Tibial nerve (tissue), 4 donors: ENCODE results near the gene TBC1D5. TPM values are rescaled to one million over a fixed set of nuclear protein-coding genes. Genes with fewer than 3 reads are reported as not detected.
"Not testable (repeated sequence)": the region's sequence is repeated elsewhere in the genome, so short reads cannot be mapped to it uniquely, and the experiment has no call there.

ENCODE experiments used
- DNase-seq, 2 donors: peaks; one replicate each; pipeline ENCODE4 v3.0.0-alpha.2; 2019; ENCODE audit warnings: low spot score in 2 of 2
- H3K27ac ChIP-seq, 4 donors: fragments of 200-600 bp; sonication (generic) in 3 of 4; one replicate each; pipeline ENCODE4 v1.5.1; 2017 to 2019; ENCODE audit warnings: mild to moderate bottlenecking in 1 of 4
- H3K27me3 ChIP-seq, 2 donors: fragments of 200-600 bp; sonication (generic) in 1 of 2; one replicate each; pipeline versions ENCODE4 v1.5.1 to v1.6.0; 2017 to 2019
- H3K36me3 ChIP-seq, 3 donors: fragments of 200-600 bp; sonication (generic); one replicate each; pipeline ENCODE4 v1.5.1; 2018 to 2019
- H3K4me1 ChIP-seq, 4 donors: fragments of 200-600 bp; sonication (generic) in 3 of 4; one replicate each; pipeline ENCODE4 v1.5.1; 2017 to 2019
- H3K4me3 ChIP-seq, 4 donors: fragments of 200-600 bp; sonication (generic) in 3 of 4; one replicate each; pipeline ENCODE4 v1.5.1; 2017 to 2019; ENCODE audit warnings: mild to moderate bottlenecking in 1 of 4, moderate library complexity in 1 of 4
- H3K9me3 ChIP-seq, 4 donors: fragments of 200-600 bp; sonication (generic) in 3 of 4; one replicate each; pipeline ENCODE4 v1.5.1; 2017 to 2019
- EP300 ChIP-seq, 2 donors: sonication (generic); formaldehyde crosslinking; IDR thresholded peaks; one replicate each; pipeline ENCODE4 v1.6.1; 2017; ENCODE audit warnings: antibody characterized with exemption in 2 of 2, mild to moderate bottlenecking in 1 of 2
- POLR2A ChIP-seq, 2 donors: fragments of 450-650 bp; IDR thresholded peaks; one replicate each; pipeline ENCODE4 v1.6.1; 2017; ENCODE audit warnings: antibody characterized with exemption in 2 of 2, mild to moderate bottlenecking in 2 of 2, moderate library complexity in 2 of 2
- WGBS, 2 donors: methylation state at CpG; one replicate each; pipeline ENCODE4 v1.1.5; 2018; 5-methylcytosine and 5-hydroxymethylcytosine counted together
- total RNA-seq, 4 donors: library from RNA; depleted of rRNA; stranded (reverse); fragments of >200 nt; gene quantifications; one replicate each; pipeline ENCODE4 v1.1.0, GENCODE V29; 2016
- TF ChIP-seq, protein P1 (sequence below), 5 experiments: fragments of 200-600 bp in 3 of 5; fragments of 450-650 bp in 2 of 5; sonication (generic) in 3 of 5; IDR thresholded peaks; one replicate each; pipeline ENCODE4 v1.5.1; 2016 to 2019; ENCODE audit warnings: antibody characterized with exemption in 5 of 5, mild to moderate bottlenecking in 3 of 5, moderate library complexity in 2 of 5

The TBC1D5 gene
- total RNA-seq, 4 donors from 2014 or later = 55.2 to 128 (median 79.4) TPM

DNA sequence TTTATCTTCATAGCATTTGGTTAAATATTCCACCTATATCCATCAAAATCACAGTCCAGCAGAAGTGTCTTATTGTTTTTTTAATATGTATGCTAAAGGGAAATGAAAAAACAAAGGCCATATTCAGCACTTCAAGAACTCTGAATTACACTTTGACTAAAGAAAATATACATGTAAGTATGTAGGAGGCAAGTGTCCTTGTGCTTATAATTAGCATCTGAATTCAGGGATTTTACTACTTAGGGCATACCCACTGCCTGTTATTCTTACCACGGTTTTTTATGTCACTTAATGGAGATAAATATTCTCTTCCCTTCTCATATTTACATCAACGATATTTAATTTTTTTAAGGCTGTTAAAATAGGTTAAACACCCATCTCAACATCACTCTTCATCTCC, 117.3 kb downstream of the TBC1D5 start:
- H3K4me1 ChIP-seq = peaks cover 0 to 19% (median 0%) of the 10 kb centered on the region in 4 donors
- H3K27ac ChIP-seq = no peak overlapping the region
- WGBS, 2 donors = 48 to 56% methylated on average over 2 of the region's 2 CpGs
- no peak for DNase-seq
- H3K4me3 ChIP-seq = no peak overlapping the region
- no peaks in the 10 kb centered on the region for H3K27me3 ChIP-seq
- no peaks in the 10 kb centered on the region for H3K9me3 ChIP-seq
- peaks cover 0 to 1% (median 0%) of the 10 kb centered on the region in 3 donors for H3K36me3 ChIP-seq
- TF ChIP-seq POLR2A (IDR thresholded peaks at IDR 0.05) = no peak
- TF ChIP-seq, protein P1, sequence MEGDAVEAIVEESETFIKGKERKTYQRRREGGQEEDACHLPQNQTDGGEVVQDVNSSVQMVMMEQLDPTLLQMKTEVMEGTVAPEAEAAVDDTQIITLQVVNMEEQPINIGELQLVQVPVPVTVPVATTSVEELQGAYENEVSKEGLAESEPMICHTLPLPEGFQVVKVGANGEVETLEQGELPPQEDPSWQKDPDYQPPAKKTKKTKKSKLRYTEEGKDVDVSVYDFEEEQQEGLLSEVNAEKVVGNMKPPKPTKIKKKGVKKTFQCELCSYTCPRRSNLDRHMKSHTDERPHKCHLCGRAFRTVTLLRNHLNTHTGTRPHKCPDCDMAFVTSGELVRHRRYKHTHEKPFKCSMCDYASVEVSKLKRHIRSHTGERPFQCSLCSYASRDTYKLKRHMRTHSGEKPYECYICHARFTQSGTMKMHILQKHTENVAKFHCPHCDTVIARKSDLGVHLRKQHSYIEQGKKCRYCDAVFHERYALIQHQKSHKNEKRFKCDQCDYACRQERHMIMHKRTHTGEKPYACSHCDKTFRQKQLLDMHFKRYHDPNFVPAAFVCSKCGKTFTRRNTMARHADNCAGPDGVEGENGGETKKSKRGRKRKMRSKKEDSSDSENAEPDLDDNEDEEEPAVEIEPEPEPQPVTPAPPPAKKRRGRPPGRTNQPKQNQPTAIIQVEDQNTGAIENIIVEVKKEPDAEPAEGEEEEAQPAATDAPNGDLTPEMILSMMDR (IDR thresholded peaks at IDR 0.05) = no peak
- TF ChIP-seq EP300 (IDR thresholded peaks at IDR 0.05) = no peak

DNA sequence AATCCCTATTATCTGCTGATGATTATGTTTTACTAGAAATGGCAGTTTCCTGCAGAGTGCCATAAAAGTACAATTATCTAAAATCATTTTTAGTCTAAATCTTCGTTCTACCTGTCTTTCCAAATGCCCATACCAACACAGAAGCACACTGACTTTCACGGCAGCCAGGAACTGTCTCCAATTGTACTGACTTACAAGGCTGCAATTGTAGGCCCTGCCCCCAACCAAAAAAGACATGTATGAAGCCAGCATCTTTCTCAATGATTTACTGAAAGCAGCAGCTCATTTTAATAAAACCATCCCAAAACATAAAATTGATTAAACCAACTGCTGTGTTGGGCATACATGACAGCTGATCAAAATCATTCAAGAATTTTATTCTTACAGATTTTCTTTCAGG, 119.0 kb downstream of the TBC1D5 start:
- Histone ChIP-seq H3K9me3 (no peaks in the 10 kb centered on the region), H3K27me3 (no peaks in the 10 kb centered on the region), H3K4me1 (peaks cover 0 to 9% (median 0%) of the 10 kb centered on the region in 4 donors), H3K27ac (no peak overlapping the region), H3K36me3 (peaks cover 0 to 11% (median 0%) of the 10 kb centered on the region in 3 donors), H3K4me3 (no peak overlapping the region)
- TF ChIP-seq EP300 (IDR thresholded peaks at IDR 0.05) (no peak), POLR2A (IDR thresholded peaks at IDR 0.05) (no peak)
- TF ChIP-seq, protein P1 (IDR thresholded peaks at IDR 0.05) = no peak
- DNase-seq = no peak
- 74 to 87% methylated on average over 2 of the region's 2 CpGs for WGBS, 2 donors

DNA sequence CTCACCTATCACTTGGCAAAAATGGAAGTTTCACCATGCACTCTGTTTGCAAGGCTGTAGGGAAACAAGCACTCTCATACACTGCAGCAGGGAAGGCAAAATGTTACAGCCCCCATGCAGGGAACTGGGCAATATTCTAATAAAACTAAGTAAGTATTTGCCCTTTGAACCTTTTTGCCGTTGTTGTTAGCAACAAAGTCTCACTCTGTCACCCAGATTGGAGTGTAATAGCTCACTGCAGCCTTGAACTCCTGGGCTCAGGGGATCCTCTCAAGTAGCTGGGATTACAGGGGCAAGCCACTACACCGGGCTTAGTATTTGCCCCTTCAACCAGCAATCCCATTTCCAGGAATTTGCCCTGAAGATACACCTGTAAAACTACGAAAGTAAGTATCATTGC, 122.5 kb downstream of the TBC1D5 start:
- H3K36me3 ChIP-seq = peaks cover 0 to 16% (median 0%) of the 10 kb centered on the region in 3 donors

DNA sequence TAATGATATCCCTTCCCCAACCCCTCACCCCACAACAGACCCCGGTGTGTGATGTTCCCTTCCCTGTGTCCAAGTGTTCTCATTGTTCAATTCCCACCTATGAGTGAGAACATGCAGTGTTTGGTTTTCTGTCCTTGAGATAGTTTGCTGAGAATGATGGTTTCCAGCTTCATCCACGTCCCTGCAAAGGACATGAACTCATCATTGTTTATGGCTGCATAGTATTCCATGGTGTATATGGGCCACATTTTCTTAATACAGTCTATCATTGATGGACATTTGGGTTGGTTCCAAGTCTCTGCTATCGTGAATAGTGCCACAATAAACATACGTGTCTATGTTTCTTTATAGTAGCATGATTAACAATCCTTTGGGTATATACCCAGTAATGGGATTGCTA, 129.4 kb downstream of the TBC1D5 start:
- 93 to 95% methylated on average over 4 of the region's 4 CpGs for WGBS, 2 donors
- not testable (repeated sequence) for H3K4me1 ChIP-seq, H3K27ac ChIP-seq, H3K36me3 ChIP-seq, H3K9me3 ChIP-seq, H3K27me3 ChIP-seq, H3K4me3 ChIP-seq, DNase-seq

More for the DNA sequence above, 122.5 kb downstream of the TBC1D5 start:
- DNase-seq = no peak
- Histone ChIP-seq H3K27ac (no peak overlapping the region), H3K4me3 (no peak overlapping the region), H3K27me3 (no peaks in the 10 kb centered on the region), H3K9me3 (no peaks in the 10 kb centered on the region), H3K4me1 (no peaks in the 10 kb centered on the region)
- 68 to 86% methylated on average over 3 of the region's 3 CpGs for WGBS, 2 donors
- TF ChIP-seq EP300 (IDR thresholded peaks at IDR 0.05) (no peak), POLR2A (IDR thresholded peaks at IDR 0.05) (no peak)
- TF ChIP-seq, protein P1 (IDR thresholded peaks at IDR 0.05) = no peak

DNA sequence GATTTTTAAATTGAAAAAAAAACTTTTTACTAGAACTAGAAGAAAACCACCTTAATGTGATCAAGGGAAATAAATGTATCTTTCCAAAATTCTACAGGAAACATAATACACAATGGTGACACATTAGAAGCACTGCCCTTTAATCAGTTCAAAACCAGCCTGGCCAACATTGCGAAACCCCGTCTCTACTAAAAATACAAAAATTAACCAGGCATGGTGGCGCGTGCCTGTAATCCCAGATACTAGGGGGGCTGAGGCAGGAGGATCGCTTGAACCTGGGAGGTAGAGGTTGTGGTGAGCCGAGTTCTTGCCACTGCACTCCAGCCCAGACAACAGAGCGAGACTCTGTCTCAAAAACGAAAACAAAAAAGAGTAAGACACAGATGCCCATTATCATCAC, 134.5 kb downstream of the TBC1D5 start:
- no peak overlapping the region for H3K4me3 ChIP-seq
- TF ChIP-seq POLR2A (IDR thresholded peaks at IDR 0.05) = no peak
- no peak for TF ChIP-seq EP300 (IDR thresholded peaks at IDR 0.05)
- TF ChIP-seq, protein P1 (IDR thresholded peaks at IDR 0.05) = no peak
- H3K36me3 ChIP-seq = no peaks in the 10 kb centered on the region
- no peaks in the 10 kb centered on the region for H3K4me1 ChIP-seq
- 83 to 84% methylated on average over 8 of the region's 8 CpGs for WGBS, 2 donors
- H3K9me3 ChIP-seq = no peaks in the 10 kb centered on the region
- no peaks in the 10 kb centered on the region for H3K27me3 ChIP-seq
- DNase-seq = no peak
- H3K27ac ChIP-seq = no peak overlapping the region

DNA sequence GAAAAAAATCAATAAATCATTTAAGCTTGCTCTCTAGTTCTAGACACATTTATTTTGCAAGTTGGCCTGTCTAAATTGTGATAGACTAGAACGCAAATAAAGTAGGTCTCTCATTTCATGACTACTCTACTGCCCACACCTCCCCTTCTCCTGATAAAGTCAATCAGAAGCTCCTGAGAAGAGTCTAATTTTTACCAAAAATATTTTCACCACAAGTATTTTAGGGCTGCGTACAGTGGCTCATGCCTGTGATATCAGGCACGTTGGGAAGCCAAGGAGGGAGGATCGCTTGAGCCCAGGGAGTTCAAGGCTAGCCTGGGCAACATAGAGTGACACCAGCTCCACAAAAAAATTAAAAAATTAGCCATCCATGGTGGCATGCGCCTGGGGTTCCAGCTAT, 136.5 kb downstream of the TBC1D5 start:
- H3K27me3 ChIP-seq = no peaks in the 10 kb centered on the region
- H3K9me3 ChIP-seq = no peaks in the 10 kb centered on the region
- H3K36me3 ChIP-seq = no peaks in the 10 kb centered on the region
- no peaks in the 10 kb centered on the region for H3K4me1 ChIP-seq
- TF ChIP-seq, protein P1 (IDR thresholded peaks at IDR 0.05) = no peak
- TF ChIP-seq POLR2A (IDR thresholded peaks at IDR 0.05) (no peak), EP300 (IDR thresholded peaks at IDR 0.05) (no peak)
- H3K27ac ChIP-seq = no peak overlapping the region
- no peak overlapping the region for H3K4me3 ChIP-seq
- WGBS, 2 donors = 93 to 95% methylated on average over 5 of the region's 5 CpGs
- no peak for DNase-seq
